GM18520 (cell line): ENCODE measurements around the gene IFI27L2.
A peak's percentile ranks its signal among the peaks of the same experiment; 100 is the strongest.
"Not testable (repeated sequence)": the region's sequence is repeated elsewhere in the genome, so short reads cannot be mapped to it uniquely, and the experiment has no call there.

Experiments
- ATAC-seq: cut with Tn5 transposase; IDR thresholded peaks from one replicate; pipeline ENCODE4 v1.9.1; 2021; ENCODE audit not compliant: unreplicated experiment

IFI27L2 gene

GRCh38 chr14:94129111-94129757 is at the start of gene IFI27L2:
Gene IFI27L2, minus strand, starts transcription at chr14:94129604. Its CDS starts 40 bp downstream, at chr14:94129564.
- ATAC-seq = peak; percentile 83

GRCh38 chr14:94177806-94178205 is 48.4 kb upstream of the IFI27L2 start:
- no peak for ATAC-seq

GRCh38 chr14:94176808-94177207 is 47.4 kb upstream of the IFI27L2 start:
- ATAC-seq = no peak

GRCh38 chr14:94175747-94176146 is 46.3 kb upstream of the IFI27L2 start:
- no peak for ATAC-seq

- no peak for ATAC-seq
Measured at GRCh38 chr14:94175011-94175745, 45.8 kb upstream of the IFI27L2 start.

- ATAC-seq = no peak
Measured at GRCh38 chr14:94174604-94175010, 45.2 kb upstream of the IFI27L2 start.

- ATAC-seq = peak; percentile 62
Measured at GRCh38 chr14:94173885-94174603, 44.6 kb upstream of the IFI27L2 start, which contains the start of gene PPP4R4. Gene PPP4R4, plus strand, starts transcription at chr14:94174322. Its CDS starts 144 bp downstream, at chr14:94174466.

- ATAC-seq = no peak
Measured at GRCh38 chr14:94173471-94173884, 44.1 kb upstream of the IFI27L2 start.

- no peak for ATAC-seq
Measured at GRCh38 chr14:94172545-94172944, 43.1 kb upstream of the IFI27L2 start.

- ATAC-seq = no peak
Measured at GRCh38 chr14:94171208-94171607, 41.8 kb upstream of the IFI27L2 start.

- no peak for ATAC-seq
Measured at GRCh38 chr14:94170136-94170535, 40.7 kb upstream of the IFI27L2 start.

GRCh38 chr14:94165744-94166143 is 36.3 kb upstream of the IFI27L2 start:
- ATAC-seq = no peak

- ATAC-seq = no peak
Measured at GRCh38 chr14:94164685-94165431, 35.5 kb upstream of the IFI27L2 start.

- ATAC-seq = no peak
Measured at GRCh38 chr14:94163796-94164195, 34.4 kb upstream of the IFI27L2 start.

- ATAC-seq = no peak
Measured at GRCh38 chr14:94162466-94162865, 33.1 kb upstream of the IFI27L2 start.

GRCh38 chr14:94161981-94162380 is 32.6 kb upstream of the IFI27L2 start:
- no peak for ATAC-seq

- no peak for ATAC-seq
Measured at GRCh38 chr14:94161058-94161457, 31.7 kb upstream of the IFI27L2 start.

GRCh38 chr14:94158239-94158883 is 29.0 kb upstream of the IFI27L2 start:
- ATAC-seq = no peak

GRCh38 chr14:94157197-94157596 is 27.8 kb upstream of the IFI27L2 start:
- no peak for ATAC-seq

- ATAC-seq = not testable (repeated sequence)
Measured at GRCh38 chr14:94156143-94156542, 26.7 kb upstream of the IFI27L2 start.
